ENCODE results near the gene ASXL1.

DNA sequence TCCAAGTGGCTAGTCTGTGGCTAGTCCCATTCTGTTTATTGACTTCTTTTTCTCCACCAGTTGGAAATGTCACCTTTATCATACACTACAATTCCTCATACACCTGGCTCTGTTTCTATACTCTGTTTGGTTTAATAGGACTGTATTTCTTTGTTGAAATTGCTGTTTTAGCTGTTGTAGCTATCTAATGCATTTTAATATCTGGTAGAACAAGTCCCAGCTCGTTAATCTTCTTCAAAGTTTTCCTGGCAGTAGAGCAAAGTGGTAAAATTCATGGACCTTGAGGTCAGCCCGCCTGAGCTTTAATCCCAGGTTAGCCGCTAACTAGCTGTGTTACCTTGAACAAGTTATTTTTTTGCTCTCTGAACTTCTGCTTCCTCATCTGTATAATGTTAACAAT lies 9.9 kb upstream of the ASXL1 start:
- TF ChIP-seq SMAD1 (IDR thresholded peaks at IDR 0.05; ENCODE audit: low read depth, partially characterized antibody) (no peak), DPF2 (IDR thresholded peaks at IDR 0.05) (no peak), POLR2A (IDR thresholded peaks at IDR 0.05; ENCODE audit: low read depth, low read length) (no peak), MXI1 (IDR thresholded peaks at IDR 0.05; ENCODE audit: low read depth, low read length) (no peak)
- TF ChIP-seq, protein P1, sequence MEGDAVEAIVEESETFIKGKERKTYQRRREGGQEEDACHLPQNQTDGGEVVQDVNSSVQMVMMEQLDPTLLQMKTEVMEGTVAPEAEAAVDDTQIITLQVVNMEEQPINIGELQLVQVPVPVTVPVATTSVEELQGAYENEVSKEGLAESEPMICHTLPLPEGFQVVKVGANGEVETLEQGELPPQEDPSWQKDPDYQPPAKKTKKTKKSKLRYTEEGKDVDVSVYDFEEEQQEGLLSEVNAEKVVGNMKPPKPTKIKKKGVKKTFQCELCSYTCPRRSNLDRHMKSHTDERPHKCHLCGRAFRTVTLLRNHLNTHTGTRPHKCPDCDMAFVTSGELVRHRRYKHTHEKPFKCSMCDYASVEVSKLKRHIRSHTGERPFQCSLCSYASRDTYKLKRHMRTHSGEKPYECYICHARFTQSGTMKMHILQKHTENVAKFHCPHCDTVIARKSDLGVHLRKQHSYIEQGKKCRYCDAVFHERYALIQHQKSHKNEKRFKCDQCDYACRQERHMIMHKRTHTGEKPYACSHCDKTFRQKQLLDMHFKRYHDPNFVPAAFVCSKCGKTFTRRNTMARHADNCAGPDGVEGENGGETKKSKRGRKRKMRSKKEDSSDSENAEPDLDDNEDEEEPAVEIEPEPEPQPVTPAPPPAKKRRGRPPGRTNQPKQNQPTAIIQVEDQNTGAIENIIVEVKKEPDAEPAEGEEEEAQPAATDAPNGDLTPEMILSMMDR (IDR thresholded peaks at IDR 0.05 in 2 of 3, conservative IDR thresholded peaks at IDR 0.05 in 1 of 3; ENCODE audit: control insufficient read depth in 2 of 3, extremely low read depth in 1 of 3, insufficient read depth in 1 of 3, low read depth in 3 of 3, low read length in 3 of 3), result no peak
- TF ChIP-seq, protein P2, sequence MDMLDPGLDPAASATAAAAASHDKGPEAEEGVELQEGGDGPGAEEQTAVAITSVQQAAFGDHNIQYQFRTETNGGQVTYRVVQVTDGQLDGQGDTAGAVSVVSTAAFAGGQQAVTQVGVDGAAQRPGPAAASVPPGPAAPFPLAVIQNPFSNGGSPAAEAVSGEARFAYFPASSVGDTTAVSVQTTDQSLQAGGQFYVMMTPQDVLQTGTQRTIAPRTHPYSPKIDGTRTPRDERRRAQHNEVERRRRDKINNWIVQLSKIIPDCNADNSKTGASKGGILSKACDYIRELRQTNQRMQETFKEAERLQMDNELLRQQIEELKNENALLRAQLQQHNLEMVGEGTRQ (IDR thresholded peaks at IDR 0.05; ENCODE audit: borderline replicate concordance, low read depth, low read length), result no peak
- TF ChIP-seq, protein P3, sequence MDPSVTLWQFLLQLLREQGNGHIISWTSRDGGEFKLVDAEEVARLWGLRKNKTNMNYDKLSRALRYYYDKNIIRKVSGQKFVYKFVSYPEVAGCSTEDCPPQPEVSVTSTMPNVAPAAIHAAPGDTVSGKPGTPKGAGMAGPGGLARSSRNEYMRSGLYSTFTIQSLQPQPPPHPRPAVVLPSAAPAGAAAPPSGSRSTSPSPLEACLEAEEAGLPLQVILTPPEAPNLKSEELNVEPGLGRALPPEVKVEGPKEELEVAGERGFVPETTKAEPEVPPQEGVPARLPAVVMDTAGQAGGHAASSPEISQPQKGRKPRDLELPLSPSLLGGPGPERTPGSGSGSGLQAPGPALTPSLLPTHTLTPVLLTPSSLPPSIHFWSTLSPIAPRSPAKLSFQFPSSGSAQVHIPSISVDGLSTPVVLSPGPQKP (IDR thresholded peaks at IDR 0.05; ENCODE audit: low read depth, low read length), result no peak
